ENCODE data around the gene PCTP.

The PCTP gene

DNA sequence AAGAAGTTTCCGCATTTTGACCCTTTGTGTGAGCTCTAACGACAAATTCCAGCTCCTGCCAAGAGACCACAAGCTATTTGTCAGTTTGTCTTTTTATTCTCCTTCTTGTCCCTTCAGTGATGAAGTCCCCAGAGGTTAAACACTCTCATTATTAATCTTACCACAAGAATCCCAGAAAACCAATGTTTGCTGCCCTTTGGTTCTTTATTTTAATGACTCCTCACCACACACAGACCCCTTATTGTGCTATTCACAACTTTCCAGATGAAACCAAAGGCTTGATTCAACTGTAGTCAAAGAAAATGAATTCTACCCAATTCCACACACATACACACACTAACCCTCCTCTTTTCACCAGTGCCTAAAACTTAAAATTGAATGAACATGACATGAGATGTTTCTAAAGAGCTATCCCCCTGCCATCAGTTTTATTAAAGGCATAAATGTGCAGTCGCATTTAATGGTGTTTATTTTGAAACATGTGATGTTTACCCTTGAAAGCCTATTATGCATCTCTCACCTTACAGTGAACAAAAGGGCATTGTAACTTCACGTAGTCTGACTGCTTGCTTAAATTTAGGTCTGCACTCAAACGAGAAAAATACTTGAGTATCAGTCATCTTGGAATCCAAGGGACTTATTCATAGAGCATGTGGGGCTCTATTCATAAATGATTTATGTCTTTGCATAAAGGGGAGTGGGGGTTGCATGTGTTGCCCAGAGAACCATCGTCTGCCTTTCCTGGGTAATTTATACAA lies 44.1 kb downstream of the PCTP start:
- DNase-seq (ENCODE audit: low read depth), result no peak

DNA sequence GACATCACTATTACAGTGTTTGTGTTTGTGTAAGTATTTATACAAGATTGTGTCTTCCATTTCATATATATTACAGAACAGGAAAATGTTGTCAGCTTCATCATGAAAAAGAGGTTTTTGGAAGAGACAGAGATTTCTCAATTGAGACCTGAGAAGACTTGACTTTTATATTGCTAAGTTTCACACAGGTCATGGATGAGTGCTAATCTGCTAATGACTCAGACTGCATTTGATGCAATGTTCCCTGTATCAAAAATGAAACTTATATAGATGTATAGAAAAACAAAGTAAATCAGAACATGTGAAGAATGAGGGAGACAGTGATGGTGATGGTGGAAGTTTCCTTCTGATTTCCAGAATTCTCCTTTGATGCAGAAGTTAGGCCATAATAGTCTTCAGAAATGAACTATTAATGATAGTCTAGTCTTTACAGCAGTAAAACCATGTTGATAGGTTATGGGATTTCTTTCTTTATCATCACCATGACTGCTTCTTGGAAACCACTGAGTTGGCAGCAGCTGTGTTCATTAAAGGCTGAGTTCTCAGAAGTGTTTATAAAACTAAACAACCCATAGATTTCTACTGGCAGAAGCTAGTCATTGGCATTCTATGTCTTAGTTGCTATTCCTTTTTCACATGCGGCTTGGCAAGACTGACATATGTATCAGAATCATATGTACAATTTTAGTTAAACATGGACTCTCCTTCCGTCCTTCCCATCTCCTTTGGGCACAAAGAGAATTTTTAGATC lies 56.1 kb downstream of the PCTP start:
- DNase-seq (ENCODE audit: low read depth), result no peak

DNA sequence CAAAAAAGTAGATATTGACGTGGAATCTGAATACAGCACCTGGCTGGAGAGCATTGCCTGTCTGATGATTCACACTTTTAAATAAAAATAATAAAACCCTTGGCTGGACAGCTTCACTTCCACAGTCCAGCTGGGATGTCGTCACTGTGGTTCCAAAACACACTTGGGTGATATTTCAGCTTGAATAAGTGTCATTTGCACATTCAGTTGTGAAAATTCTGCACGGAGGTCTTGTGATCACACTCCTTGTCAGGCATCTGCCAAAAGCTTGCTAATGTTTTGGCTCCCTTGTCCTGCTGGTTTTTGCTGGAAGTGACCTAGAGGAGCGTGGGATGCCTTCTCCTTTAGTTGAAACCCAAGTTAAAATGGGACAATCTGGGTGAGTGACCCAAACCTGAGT lies 60.7 kb downstream of the PCTP start:
- no peak for DNase-seq (ENCODE audit: low read depth)

GRCh38 chr17:55812323-55812722 lies 61.5 kb downstream of the PCTP start:
- no peak for DNase-seq (ENCODE audit: low read depth)

GRCh38 chr17:55813944-55814343 lies 63.1 kb downstream of the PCTP start:
- no peak for DNase-seq (ENCODE audit: low read depth)

DNA sequence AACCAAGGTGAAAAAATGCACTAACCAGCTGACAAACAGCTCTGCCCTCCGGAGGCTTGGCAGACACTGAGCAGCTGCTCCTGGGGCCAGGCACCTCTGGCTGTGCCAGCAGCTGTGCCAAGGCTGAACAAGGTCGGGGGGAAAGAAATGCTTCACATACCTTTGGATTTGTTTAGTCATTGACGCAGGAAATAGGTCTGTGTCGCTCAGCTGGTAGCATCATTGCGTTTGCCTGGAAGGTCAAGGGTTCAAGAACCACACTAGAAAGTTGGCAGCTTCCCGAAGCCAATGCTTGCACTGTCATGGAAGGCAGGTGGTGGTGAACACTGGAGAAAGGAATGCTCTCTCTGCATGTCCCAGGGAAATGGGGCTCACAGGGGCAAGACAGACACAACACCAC lies 63.5 kb downstream of the PCTP start:
- DNase-seq (ENCODE audit: low read depth), result no peak

DNA sequence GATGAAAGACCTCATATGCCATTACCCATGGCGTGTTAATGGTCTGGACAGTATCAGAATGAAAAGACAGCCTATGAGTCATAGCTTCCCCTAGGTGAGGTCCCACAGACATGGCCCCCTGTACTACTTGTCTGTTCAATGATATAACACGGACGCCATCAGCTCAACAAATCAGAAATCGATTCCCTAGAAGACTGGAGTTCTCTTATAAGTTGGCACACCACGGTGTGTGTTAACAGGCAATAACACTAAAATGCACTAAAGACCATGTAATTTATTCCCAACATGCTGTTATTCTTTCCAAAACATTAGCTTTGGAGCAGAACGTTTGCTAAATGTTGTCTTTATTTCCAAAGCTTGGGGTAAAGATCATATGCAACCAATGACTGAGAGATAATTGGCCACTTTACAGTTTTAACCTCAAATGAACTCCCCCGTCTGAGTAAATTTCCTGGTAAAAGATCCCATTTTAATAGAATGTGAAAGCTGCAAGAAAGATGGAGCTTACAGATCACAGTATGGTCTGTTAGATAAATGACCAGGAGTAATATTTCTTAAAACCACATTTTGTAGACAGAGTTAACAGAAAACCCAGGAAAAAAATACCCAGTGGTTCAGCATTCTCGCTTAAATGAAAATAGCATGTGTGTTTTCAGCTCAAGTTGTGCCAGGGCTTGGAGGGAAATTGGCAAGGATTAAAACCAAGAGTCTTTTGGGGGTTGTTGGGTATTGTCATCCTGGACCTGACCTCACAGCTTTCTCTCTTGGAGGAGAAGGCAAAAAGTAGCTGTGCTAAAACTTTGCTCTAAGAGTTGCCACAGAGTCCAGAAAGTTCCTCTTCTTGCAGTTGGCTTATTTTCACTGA lies 65.9 kb downstream of the PCTP start:
- DNase-seq (ENCODE audit: low read depth), result no peak

GRCh38 chr17:55817397-55817709 lies 66.5 kb downstream of the PCTP start:
- no peak for DNase-seq (ENCODE audit: low read depth)

- no peak for DNase-seq (ENCODE audit: low read depth)
Observed at GRCh38 chr17:55818026-55818425, 67.2 kb downstream of the PCTP start.

DNA sequence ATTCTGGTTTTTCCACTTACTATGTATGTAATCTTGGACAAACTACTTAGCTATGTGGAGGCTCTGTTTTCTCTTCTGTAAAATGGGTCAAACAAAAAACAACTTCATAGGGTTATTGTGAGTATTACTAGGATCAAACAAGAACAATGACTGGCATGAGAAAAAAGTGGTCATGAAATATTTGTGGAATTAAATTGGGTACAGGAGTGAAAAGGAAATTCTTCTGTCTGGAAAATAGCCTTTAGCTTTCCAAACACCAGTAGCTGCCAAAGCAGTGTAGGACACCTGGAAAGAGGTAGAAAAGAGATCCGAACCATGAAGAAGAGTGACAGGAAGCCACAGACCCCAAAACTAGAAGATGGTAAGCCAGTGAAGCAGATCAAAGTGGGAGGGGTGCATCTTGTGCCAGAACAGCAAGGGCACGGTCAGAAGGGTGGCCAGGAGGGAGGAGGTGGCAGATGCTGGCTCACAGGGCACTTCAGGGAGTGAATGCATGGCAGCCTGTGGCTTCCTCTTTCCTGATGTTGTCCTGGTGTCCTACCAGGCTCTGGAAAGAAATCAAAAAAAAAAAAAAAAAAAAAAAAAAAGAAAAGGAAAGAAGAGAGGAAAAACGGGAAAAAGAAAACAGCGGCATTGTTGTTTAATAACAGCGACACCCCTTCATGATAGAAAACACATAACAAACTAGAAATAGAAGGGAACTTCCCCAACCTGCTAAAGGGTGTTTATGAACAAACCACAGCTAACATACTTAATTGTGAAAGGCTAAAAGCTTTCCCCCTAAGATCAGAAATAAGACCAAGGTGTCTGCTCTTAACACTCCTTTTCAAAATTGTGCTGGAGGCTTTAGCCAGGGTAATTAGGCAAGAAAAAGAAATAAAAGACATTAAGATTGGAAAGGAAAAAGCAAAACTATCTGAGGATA lies 67.9 kb downstream of the PCTP start:
- DNase-seq (ENCODE audit: low read depth), result no peak

DNA sequence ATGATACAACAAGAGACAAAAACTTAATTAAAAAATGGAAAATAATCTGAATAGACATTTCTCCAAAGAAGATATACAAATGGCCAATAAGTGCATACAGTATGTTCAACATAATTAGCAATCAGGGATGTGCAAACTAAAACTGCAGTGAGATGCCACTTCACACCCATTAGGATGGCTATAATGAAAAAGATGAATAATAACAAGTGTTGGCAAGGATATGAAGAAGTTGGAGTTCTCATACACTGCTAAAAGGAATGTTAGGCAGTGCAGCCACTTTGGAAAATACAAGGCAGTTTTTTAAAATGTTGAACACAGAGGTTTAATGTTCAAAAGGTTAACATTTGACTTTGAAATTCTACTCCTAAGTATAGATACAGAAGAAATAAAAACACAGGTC lies 69.8 kb downstream of the PCTP start:
- no peak for DNase-seq (ENCODE audit: low read depth)

- no peak for DNase-seq (ENCODE audit: low read depth)
Observed at GRCh38 chr17:55822028-55822427, 71.2 kb downstream of the PCTP start.

GRCh38 chr17:55825213-55825612 lies 74.4 kb downstream of the PCTP start:
- DNase-seq (ENCODE audit: low read depth), result no peak
